Loucy (cell line): ENCODE results near the gene CBX4.

Experiments
- H2AFZ ChIP-seq: fragments of 200-600 bp; sonication (generic); 2 replicates; pipeline ENCODE4 v1.6.0; 2016; ENCODE audit warnings: antibody characterized with exemption, mild to moderate bottlenecking, low read length, moderate library complexity
- H3F3A ChIP-seq: fragments of 200-600 bp; 2 replicates; pipeline ENCODE4 v1.6.0; 2016; ENCODE audit warnings: antibody characterized with exemption, low read depth, mild to moderate bottlenecking
- H3K27me3 ChIP-seq: fragments of 200-600 bp; sonication (generic); 2 replicates; pipeline ENCODE4 v1.6.1; 2014; ENCODE audit warnings: low read length, mild to moderate bottlenecking; ENCODE audit not compliant: insufficient read depth, poor library complexity, severe bottlenecking
- H3K36me3 ChIP-seq: fragments of 200-600 bp; sonication (generic); 2 replicates; pipeline ENCODE4 v1.6.1; 2016; ENCODE audit warnings: low read length; ENCODE audit not compliant: insufficient read depth
- H3K4me1 ChIP-seq: fragments of 200-600 bp; sonication (generic); 2 replicates; pipeline ENCODE4 v1.5.1; 2014; ENCODE audit warnings: low read length, mild to moderate bottlenecking; ENCODE audit not compliant: insufficient read depth, poor library complexity, severe bottlenecking
- H3K4me2 ChIP-seq: fragments of 200-600 bp; sonication (generic); 2 replicates; pipeline ENCODE4 v1.6.0; 2014; ENCODE audit warnings: antibody characterized with exemption, low read length, low read depth, mild to moderate bottlenecking; ENCODE audit not compliant: poor library complexity, severe bottlenecking
- H3K4me3 ChIP-seq: fragments of 200-600 bp; sonication (generic); 2 replicates; pipeline ENCODE4 v1.5.1; 2014; ENCODE audit warnings: low read length, mild to moderate bottlenecking, mixed read lengths; ENCODE audit not compliant: poor library complexity, severe bottlenecking
- H3K79me2 ChIP-seq: fragments of 200-600 bp; sonication (generic); 2 replicates; pipeline ENCODE4 v1.6.1; 2014; ENCODE audit warnings: low read length; ENCODE audit not compliant: insufficient read depth
- H3K9ac ChIP-seq: fragments of 200-600 bp; sonication (generic); 2 replicates; pipeline ENCODE4 v1.6.0; 2014; ENCODE audit warnings: mild to moderate bottlenecking, low read depth, low read length, moderate library complexity; ENCODE audit not compliant: poor library complexity, severe bottlenecking
- H3K9me2 ChIP-seq: fragments of 200-600 bp; sonication (generic); replicated peaks from 2 replicates; pipeline ENCODE4 v1.6.1; 2016; ENCODE audit warnings: low read depth, low read length, mixed read lengths
- H3K9me3 ChIP-seq: fragments of 200-600 bp; sonication (generic); 2 replicates; pipeline ENCODE4 v1.6.1; 2014; ENCODE audit warnings: mild to moderate bottlenecking, antibody characterized with exemption, low read length, low read depth; ENCODE audit not compliant: insufficient read depth
- H4K20me1 ChIP-seq: fragments of 200-600 bp; sonication (generic); 2 replicates; pipeline ENCODE4 v1.6.0; 2014; ENCODE audit warnings: antibody characterized with exemption, low read length, mild to moderate bottlenecking; ENCODE audit not compliant: insufficient read depth, poor library complexity, severe bottlenecking
- EZH2phosphoT487 ChIP-seq: fragments of 200-600 bp; IDR thresholded peaks from 2 replicates; pipeline ENCODE4 v1.6.1; 2018; ENCODE audit warnings: antibody characterized with exemption, mild to moderate bottlenecking, moderate library complexity, borderline replicate concordance
- TF ChIP-seq, protein P1 (sequence below): fragments of 200-600 bp; sonication (generic); conservative IDR thresholded peaks from 2 replicates; pipeline ENCODE4 v1.5.1; 2014; ENCODE audit warnings: mild to moderate bottlenecking, antibody characterized with exemption, low read length

The CBX4 gene

DNA sequence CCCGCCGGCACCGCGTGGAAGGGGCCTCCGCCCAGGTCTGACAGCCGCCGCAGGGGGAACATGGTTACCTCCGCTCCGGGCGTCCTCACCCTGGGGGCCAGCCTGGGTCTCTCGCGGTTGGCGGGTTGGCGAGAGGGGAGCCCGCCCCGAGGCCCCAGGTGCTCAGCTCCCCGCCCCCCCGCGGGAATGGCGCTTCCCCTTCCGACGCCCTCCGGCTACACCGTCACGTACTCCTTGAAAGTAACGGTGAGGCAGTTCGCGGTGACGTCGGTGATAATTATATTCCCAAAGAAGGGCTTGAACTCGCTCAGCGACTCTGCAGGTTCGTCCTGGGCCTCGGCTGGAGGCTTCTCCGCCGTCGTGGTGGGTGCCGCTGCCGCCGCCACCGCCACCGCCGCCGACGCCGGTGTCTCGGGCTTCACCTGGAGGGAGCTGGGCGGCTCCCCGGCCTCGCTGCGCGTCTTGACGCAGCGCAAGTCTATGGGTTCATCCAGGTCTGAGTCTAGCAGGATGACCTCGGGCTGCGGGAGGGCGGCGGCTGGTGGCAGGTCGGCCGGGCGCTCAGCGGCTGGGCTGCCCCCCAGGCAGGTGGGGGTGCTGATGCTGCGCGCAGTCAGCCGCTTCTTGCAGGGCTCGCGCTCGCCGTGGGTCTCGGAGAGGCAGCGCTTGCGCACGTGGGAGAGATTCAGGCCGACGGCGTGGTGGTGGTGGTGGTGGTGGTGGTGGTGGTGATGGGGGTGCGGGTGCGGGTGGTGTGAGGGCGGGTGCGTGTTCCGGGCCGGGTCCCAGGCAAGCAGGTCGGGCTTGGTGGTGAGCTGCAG, 5.3 kb downstream of the CBX4 start:
- Histone ChIP-seq H3K4me2 (peak overlapping the region; percentile 18), H4K20me1 (peaks cover 74% of the 10 kb centered on the region), H3K27me3 (no peaks in the 10 kb centered on the region), H3K79me2 (peaks cover 79% of the 10 kb centered on the region), H3K4me1 (peaks cover 25% of the 10 kb centered on the region), H3K36me3 (peaks cover 15% of the 10 kb centered on the region; the same call in 1 of the 2 replicates), H3K9me3 (no peaks in the 10 kb centered on the region), H3K9ac (no peak overlapping the region), H3K4me3 (no peak overlapping the region), H3K9me2 (no peaks in the 10 kb centered on the region), H3F3A (peaks cover 7% of the 10 kb centered on the region; the same call in 1 of the 2 replicates), H2AFZ (no peak overlapping the region)
- TF ChIP-seq, protein P1, sequence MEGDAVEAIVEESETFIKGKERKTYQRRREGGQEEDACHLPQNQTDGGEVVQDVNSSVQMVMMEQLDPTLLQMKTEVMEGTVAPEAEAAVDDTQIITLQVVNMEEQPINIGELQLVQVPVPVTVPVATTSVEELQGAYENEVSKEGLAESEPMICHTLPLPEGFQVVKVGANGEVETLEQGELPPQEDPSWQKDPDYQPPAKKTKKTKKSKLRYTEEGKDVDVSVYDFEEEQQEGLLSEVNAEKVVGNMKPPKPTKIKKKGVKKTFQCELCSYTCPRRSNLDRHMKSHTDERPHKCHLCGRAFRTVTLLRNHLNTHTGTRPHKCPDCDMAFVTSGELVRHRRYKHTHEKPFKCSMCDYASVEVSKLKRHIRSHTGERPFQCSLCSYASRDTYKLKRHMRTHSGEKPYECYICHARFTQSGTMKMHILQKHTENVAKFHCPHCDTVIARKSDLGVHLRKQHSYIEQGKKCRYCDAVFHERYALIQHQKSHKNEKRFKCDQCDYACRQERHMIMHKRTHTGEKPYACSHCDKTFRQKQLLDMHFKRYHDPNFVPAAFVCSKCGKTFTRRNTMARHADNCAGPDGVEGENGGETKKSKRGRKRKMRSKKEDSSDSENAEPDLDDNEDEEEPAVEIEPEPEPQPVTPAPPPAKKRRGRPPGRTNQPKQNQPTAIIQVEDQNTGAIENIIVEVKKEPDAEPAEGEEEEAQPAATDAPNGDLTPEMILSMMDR: no peak
- TF ChIP-seq EZH2phosphoT487: no peak

DNA sequence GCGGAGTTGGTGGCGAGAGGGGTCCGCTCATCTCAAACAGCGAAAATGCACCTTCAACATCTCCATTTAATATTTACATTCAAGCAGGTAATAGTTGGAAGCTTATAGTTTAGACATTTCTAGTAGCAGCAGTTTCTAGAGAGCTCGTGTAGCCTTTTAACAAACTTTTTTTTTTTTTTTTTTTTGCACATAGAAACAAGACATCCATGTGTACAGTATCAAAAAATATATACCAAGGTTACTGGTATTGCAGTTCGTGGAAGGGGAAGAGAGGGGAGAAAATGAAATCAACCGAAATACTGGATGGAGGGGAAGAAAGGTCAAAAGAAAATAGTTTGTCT, 6.2 kb downstream of the CBX4 start:
- Histone ChIP-seq H3K36me3 (peaks cover 15% of the 10 kb centered on the region; the same call in 1 of the 2 replicates), H3K4me2 (peak overlapping the region; percentile 34)

DNA sequence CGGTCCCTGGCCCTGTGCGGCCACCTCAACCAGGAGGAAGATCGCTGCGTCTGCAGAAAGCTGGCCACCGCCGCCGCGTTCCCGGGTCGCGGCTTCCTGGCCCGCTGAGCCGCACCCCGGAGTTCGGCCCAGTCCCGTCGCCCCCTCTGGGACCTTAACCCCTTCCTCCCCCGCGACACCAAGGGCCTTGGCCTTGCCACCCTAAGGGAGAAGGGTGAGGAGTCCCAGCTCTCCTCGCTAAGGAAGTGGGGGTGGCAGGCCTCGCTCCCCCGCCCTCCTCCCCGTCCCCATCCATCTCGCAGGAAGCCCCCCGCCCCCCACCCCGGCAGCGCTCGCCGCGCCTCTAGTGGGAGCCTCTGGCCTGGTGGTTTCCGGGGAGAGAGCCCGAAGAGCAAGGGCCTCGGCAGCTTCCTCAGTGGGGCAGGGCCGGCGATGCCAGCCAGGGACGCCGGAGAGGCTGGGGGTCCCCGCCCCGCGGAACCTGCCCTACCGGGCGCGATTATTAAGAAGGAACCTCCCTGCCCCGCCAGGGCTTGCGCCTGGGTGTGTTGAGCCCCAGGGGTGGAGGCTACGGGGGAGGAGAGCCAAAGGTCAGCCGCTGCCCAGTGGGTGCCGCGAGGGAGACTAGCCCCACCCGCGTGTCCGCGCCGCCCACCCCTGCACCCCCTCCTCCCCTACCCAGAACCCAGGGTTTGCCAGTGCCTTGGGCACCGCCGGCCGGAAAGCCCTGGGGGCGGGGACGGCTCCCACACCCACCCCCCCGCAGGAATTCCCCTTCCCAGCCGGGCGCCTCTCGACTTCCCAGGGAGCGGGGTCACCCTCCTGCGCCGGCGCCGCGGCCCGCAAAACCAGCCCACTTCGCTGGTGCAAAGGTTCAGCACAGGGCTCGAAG, 6.8 kb downstream of the CBX4 start:
- Histone ChIP-seq H3K36me3 (peaks cover 15% of the 10 kb centered on the region; the same call in 1 of the 2 replicates), H3K79me2 (peaks cover 64% of the 10 kb centered on the region), H2AFZ (no peak overlapping the region), H3K9ac (no peak overlapping the region), H3K4me1 (peaks cover 34% of the 10 kb centered on the region), H4K20me1 (peaks cover 62% of the 10 kb centered on the region), H3F3A (peaks cover 7% of the 10 kb centered on the region; the same call in 1 of the 2 replicates), H3K4me2 (peak overlapping the region; percentile 34), H3K9me3 (no peaks in the 10 kb centered on the region), H3K27me3 (no peaks in the 10 kb centered on the region), H3K4me3 (peak overlapping the region; percentile 27), H3K9me2 (no peaks in the 10 kb centered on the region)
- TF ChIP-seq, protein P1: no peak
- no peak for TF ChIP-seq EZH2phosphoT487

More for the DNA sequence above, 6.2 kb downstream of the CBX4 start:
- Histone ChIP-seq H3K9ac (no peak overlapping the region), H3F3A (peaks cover 7% of the 10 kb centered on the region; the same call in 1 of the 2 replicates), H2AFZ (no peak overlapping the region), H3K9me2 (no peaks in the 10 kb centered on the region), H3K9me3 (no peaks in the 10 kb centered on the region), H4K20me1 (peaks cover 68% of the 10 kb centered on the region), H3K4me1 (peaks cover 34% of the 10 kb centered on the region), H3K27me3 (no peaks in the 10 kb centered on the region), H3K79me2 (peaks cover 70% of the 10 kb centered on the region), H3K4me3 (peak overlapping the region; percentile 27)
- TF ChIP-seq, protein P1: no peak
